Stimulated activated CD4-positive, alpha-beta T cell treated with anti-CD3 and anti-CD28 coated beads, TNF-alpha, amount 100 ng/mL, for 1 hour (primary cell): ENCODE data around the gene DMAC1.

Experiments used
- DNase-seq, 3 donors: peaks; one replicate each; pipeline ENCODE4 v3.0.0-alpha.2; 2020; ENCODE audit warnings: low read depth in 3 of 3, low spot score in 1 of 3

DMAC1 gene, protein sequence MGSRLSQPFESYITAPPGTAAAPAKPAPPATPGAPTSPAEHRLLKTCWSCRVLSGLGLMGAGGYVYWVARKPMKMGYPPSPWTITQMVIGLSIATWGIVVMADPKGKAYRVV

DNA sequence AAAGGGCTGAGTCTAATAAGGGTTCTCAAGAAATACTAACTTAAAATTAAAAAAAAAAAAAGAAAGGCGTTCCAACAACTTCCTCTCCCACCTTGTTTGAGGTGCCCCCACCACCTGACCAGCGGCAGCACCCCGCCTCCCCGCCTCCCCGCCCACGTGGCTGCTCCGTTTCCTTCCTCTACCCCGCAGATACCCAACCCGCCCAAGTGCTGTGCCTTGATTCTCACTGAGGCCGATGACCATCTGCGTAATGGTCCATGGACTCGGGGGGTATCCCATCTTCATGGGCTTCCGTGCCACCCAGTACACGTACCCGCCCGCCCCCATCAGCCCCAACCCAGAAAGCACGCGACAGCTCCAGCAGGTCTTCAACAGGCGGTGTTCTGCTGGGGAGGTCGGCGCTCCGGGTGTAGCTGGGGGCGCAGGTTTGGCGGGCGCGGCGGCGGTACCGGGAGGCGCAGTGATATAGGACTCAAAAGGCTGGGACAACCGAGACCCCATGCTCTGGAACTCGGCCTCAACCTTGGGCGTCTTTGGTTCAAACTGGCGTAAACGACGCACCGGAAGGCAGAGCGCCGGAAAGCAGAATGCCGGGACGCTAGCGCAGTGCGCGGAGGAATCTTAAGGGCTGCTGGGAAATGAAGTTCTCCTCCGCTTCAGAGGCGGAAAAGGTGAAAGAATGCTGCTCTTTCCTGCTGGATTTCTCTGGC lies at the start of gene DMAC1:
Gene DMAC1, minus strand, starts transcription at position 545 of the 710 bp plus-strand sequence. Its CDS starts 44 bp downstream, at position 501.
- peak; percentile 30 to 55 (median 49) for DNase-seq

DNA sequence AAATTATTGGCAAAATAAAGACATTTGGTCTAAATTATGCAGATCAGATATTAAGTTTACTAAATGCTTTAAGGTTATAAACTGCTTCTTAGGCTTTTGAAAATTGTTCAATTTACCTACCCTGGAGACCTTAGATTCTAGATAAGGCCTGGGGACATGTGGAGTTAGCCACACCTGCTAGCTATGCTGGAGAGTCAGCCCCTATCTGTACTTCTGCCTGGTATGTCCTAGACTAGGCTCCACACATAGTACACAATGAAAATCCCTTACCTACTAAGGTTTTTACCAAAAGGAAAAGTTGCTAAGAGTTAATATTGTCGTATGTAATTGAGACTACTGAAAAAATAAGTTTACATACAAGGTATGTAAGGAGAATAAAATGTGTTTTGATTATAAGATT lies 49.8 kb upstream of the DMAC1 start:
- no peak for DNase-seq

DNA sequence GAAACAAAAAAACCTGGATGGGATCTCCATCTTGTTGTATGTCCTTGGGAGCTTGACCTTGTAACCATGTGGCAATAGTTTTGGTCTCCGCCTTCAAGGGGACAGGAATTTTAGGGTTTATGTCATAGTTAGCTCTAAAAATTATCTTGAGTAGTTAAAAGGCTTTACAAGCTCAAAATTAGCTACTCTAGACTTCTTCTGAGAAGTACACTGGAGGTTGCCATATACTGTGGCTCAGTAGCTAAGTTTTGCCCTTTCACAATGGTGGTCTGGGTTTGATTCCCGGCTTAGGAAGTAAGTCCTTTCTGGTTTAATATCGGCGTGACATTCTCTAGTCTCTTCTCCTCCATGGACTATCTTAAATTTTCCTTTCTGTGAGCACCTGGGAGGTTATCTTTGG lies 48.9 kb upstream of the DMAC1 start:
- no peak for DNase-seq

DNA sequence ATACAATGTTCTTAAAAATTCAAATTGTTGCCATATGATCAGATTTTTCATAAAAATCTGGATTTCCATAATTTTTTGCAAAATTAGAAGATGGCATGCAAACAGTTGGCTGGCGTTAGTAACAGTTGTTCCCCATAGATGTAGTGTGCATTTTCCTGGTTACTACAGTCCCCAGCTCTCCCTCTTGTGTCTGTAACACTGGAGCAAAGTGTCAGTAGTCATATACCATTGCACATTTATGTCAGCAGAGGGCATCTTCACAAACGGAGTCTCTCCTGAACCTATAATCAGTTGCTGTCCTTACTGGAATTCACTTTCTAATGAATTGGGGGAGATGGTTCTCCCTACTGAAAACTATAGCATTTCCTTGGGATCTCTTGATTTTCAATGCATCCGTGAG lies 44.7 kb upstream of the DMAC1 start:
- no peak for DNase-seq

DNA sequence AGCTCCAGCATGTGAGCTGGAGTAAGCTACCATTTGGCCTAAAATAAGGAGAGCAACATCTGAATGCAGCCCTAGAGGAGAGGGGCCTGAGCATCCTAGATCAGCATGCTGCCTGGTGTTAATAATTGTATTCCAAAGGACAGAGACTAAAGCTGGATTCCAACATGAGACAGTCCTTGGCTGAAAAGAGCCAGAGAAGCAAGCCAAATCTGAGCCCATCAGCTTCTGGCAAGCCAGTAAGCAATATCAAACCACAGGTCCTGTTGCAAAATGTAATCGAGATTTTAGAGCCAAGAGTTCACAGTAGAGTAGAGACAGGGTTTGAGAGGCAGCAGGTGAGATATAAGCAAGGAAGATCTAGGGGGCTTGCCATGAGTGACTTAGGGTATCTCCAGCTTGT lies 42.3 kb upstream of the DMAC1 start:
- DNase-seq: no peak

DNA sequence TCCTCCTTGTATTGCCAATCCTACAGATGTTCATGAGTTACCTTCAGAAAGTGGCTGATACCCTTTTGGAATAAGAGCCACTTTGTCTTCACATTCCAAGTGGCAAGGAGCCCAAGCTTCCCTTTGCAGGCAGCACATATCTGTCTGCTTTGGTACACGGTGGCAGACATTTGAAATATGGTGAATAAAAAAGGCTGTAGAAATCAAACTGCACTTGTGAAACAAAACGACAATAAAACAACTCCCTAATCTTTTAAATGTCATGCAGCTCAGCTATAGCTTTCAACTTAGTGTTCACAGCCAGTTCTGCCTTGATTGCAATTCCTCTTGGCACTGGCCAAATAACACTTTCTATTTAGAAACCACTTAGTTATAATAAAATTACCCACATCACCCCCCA lies 35.0 kb upstream of the DMAC1 start:
- DNase-seq: no peak

DNA sequence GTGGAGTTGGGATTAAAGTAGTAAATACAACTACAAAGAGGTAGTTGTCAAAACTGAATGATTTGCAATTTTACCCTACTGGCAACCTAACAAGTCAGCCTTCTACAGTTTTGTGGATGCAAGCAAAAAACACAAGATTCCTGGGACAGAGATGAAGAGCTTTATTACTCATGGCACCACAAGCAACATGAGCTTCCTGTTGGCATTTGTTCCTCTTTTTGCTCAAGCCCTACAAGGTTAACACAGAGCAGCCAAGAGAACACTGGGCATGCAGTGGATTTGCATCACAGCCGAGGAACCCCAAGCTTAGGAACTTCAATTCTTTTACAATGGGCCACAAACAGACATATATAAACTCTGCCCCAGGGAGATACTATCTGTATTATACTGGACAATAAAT lies 28.8 kb upstream of the DMAC1 start:
- DNase-seq: no peak

DNA sequence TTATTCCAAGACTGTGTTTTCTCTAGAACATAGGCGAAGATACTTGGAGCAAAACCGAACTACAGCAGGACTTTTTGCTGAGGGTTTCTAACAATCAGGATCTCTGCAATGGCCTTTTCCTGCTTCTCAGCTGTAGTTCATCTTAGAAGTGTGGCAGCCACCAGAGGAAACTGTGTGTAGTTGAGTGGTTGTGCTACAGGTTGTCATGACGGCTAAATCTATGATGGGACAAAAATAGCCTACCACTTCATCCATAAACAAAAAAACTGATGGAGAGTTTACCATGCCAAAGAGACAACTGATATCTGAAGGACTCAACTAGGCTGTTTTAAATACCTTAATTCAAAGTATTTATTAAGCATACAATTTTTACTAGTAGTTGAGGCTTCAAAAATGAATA lies 28.2 kb upstream of the DMAC1 start:
- no peak for DNase-seq

DNA sequence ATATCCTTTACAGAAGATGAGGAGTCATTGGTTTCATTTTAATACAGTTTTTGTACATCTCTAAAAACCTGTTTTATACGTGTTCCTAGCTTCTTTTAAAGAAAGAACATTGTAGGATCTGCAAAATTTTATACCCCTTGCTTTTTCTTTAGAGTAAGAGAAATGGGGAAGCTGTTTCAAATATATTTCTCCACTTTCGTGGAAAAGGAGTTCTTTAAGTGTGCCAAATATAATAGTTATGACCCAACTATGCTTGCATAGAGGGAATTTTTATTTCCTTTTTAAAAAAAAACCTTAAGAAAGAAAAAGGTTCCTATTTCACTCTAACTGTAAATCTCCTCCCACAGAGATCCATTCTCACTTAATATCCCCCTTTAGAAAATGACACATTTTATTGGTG lies 27.5 kb upstream of the DMAC1 start:
- no peak for DNase-seq

DNA sequence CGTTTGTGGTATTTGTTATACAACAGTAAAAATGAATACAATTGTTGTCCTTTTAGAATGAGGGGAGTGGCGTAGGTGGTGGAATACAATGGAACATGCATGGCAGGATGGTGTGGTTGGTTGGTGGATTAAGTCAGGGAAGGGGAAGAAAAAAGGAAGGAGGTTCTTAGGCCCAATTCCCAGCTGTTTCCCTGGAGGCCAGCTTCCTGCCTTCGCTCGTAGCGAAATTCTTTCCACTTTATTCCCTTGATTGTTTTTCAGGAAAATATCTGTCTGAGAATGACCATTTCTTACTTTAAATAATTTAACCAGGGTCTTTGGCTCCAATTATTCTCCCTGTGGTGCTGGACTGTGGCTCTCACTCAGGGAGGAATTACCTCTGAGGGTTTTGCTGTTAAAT lies 24.1 kb upstream of the DMAC1 start:
- no peak for DNase-seq

DNA sequence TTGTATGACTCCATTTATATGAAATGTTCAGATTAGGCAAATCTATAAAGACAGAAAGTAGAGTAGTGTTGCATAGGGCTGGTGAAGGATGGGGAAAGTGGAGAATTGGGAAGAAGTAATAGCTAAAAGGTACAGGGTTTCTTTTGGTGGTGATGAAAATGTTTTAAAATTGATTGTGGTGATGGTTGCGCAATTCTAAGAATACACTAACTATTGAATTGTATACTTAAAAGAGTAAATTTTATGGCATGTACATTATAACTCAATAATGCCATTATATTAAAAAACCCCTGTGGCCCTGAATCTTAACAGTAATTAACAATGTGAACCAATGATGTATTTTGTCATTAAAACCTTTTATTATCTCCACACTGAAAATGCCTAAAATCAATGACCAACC lies 20.4 kb upstream of the DMAC1 start:
- no peak for DNase-seq

DNA sequence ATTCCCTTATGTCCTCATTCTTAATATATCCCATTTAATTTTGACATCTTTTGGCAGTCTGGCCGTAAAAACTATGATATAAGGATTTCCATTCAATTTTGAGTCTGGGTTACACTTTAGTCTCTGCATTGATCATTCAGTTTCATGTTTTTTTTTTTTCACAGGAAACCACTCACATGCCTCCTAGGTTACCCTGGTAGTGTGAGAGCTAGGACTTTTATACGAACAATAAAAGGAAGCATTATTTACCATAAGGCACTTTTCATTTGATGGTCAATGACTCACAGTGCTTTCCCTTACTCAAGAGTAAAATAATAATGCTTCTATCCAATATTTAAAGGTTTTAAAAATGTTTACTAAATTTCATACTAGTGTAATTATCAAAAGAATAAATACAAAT lies 16.4 kb upstream of the DMAC1 start:
- no peak for DNase-seq

DNA sequence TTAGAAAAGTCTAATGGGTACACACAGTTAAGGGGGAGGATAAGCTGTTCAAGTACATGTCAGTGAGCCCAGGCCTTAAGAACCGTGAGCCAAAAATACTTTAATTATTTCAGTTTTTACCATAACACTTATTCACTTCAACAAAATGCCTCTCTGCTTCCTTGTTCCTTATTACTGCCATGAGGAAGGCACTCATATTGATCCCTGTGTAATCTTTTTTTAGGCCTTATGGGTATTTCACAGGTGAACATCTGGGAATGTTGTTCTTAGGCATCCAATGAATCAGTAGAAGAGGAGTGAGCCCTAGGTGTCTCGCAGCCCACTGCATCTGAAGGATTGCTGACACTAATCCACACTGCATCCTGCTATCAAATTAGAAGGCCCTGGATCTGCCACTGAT lies 13.5 kb upstream of the DMAC1 start:
- DNase-seq: no peak

DNA sequence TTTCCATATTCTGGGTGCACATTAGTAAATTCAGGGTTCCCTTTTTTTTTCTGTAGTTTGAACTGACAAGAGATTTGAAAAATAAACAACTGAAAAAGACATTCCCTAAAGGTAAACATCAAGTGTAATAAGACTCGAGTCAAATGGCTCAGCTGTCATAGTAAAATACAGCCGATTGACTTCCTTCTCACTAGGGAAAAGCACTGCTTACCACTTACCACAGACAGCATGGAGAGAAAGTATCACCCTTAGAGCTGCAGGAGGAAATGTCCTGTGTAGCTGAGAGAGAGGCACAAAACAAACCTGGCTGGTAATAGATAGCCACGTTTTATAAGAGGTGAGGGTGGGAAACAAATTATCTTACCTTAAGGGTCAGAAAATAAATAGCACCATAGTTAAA lies 12.1 kb upstream of the DMAC1 start:
- no peak for DNase-seq

DNA sequence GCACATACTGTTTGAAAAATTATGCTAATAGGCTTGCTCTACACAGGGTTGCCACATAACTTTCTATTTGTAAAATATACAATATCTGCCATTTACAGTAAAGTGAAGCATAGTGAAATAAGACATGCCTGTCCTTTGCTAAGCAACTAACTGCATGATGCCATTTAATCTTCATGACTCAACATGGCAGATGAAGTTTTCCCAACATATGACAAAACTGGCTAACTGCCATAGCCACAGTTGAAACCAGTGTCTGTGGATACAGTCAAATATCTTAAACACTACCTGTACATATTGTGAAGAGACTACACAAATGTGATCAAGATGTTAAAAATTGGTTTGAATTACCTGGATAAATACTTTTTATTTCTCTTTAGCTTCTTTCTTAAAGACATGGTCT lies 3.1 kb upstream of the DMAC1 start:
- no peak for DNase-seq

DNA sequence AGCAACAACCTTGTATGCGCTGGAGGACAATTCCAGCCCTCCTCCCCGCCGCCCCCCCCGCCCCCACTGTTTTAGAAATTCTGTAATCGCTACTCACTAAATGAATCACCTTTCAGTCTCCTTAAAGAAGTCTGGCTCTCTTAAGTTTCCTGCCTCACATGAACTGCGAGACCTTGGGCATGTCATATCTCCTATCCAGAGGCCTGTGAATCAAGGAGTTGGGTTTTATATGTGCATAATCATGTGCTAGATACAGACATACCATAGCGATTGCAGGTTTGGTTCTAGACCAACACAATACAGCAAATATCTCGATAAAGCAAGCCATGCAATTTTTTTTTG lies 337 bp upstream of the DMAC1 start:
- no peak for DNase-seq

DNA sequence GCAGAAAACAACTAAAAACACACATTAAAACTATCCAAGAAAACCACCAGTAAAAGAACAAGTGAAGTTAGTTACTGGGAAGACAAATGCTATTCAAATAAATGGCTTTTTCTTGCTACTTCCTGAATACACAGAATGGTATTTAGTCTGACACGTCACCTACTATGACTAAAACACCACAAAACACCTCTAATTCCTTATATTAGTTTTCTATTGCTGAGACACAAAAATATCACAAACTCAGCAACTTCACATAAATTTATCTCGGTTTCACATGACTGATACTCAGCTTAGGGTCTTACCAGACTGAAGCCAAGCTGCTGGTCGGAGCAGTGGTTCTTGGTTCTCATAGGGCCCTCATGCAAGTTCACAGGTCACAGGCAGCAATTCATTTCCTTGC lies 5.4 kb downstream of the DMAC1 start:
- DNase-seq: no peak

DNA sequence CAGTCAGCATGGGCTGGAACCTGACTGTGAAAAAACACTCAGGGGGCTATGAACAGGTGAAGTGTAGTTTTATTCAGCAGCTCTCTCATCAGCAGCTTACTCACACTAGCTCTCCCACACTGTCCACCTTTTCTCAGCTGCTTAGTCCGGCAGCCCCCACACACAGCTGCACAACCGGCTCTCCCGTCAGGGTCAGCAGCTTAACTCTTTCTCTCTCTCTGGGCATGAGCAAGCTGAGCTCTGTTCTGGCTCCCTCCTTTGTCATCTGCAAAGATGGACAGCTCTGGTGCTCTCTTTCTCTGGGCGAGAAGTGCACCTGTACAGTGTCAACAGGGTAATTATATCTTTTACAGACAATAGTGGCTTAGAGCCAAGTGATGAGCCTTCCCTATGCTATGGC lies 8.2 kb downstream of the DMAC1 start:
- DNase-seq: no peak

DNA sequence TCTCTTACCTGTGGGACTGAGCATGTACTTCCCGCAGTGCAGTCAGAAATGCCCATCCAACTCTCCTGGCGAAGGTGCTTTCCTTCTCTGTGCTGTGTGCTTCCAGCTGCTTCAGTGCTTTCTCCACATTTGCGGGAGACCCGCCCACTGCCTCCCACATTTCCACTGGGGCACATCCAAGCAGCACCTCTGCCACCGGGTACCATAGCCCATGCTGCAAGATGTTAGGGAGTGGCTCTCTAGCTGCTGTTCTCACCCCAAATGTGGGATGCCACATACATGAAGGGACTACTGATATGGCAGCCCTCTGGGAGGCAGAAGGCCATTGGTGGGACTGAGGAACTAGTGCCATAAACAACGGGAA lies 8.8 kb downstream of the DMAC1 start:
- no peak for DNase-seq

DNA sequence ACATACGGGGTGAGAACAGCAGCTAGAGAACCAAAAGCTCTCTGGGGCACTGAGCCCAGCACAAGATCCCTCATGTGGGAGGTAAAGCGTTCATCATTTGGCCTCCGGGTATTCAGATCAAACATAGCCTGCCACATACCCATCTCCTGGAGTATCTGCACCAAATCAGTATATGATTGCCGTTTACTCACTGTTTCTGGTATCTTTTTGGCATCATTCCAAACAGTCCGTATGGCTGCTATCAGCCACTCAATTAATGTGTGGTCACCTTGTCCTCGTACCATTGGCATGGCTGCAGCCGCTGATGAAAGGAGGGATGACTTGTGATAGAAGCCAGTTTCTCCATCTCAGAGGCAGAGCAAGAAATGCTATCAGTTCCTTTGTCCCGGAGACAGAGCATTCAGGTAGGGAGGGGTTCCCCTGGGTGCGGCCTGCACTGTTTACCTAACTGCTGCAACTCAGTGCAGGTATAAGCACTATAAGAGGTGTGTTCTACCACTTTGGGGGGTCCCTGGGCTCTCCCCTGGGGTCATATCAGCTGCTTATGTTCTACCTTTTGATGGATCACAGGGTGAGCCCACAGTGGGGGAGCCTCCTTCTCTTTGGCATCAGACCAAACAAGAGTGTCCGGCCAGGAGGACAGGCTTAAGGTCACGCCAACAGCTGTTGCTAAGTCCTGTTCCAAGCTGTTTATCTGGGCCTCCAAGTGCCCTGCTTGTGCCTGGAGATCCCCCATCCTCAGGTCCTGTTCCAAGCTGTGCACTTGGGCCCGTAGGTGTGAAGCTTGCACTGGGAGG lies 9.4 kb downstream of the DMAC1 start:
- no peak for DNase-seq

DNA sequence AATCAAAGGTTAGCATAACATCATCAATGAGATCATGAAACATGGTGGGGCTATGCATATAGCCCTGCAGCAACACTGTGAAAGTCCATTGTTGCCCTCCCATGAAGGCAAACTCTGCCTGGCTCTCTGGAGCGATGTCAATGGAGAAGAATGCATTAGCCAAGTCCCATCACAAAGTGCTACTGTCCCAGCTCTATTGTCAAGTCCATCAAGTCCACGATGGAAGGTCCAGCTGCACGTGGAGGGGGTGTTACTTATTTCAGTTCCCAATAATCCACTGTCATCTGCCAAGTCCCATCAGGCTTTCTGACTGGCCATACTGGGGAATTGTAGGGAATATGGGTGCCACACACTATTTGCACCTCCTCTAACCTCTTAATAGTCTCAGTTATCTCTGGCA lies 10.8 kb downstream of the DMAC1 start:
- no peak for DNase-seq

DNA sequence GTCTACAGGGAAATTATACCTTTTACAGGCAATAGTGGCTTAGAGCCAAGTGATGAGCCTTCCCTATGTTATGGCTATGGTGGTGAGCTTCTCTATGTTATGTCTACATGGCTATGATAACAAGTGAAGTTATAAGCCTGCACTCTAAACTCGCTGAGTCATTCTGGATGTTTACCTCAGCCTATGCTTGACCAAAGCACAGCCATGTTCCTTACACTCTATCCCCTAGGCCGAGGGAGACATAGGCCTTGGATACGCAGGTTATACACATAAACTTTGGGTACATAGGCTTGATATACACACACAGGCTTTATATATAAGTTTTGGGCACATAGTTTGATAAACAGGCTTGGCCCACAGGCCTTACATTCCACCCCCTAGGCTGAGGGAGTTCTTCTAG lies 13.8 kb downstream of the DMAC1 start:
- DNase-seq: no peak

DNA sequence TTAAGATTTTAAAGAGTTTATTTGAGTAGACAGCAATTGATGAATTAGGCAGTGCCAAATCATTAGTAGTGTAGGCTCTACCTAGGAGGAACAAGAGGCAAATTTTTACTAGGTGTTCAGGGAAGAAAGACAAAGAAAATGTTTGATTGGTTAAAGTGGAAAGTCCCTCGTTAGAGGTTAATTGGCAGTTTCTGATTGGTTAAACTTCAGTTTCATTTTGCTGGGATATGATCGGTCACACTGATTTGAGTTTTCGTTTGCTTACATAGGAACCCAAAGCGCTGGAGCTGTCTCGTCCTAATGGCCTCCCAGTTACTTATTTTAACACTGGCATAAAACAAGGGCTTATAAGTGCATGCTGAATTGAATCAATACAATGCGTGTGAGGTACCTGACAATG lies 15.1 kb downstream of the DMAC1 start:
- no peak for DNase-seq
